ENCODE data around the gene ARHGAP27. TPM values are rescaled to one million over a fixed set of nuclear protein-coding genes. Genes with fewer than 3 reads are reported as not detected.
A peak's percentile ranks its signal among the peaks of the same experiment; 100 is the strongest.
"Not testable (repeated sequence)": the region's sequence is repeated elsewhere in the genome, so short reads cannot be mapped to it uniquely, and the experiment has no call there.

Gene ARHGAP27
- total and polyA plus RNA-seq, 9 of the 15 experiments (the other 6 are each of a cell fraction or from before 2014, with no cell fraction given): 0.04 to 4.6 (median 2.1) TPM

- H3K4me2 ChIP-seq (ENCODE audit: insufficient read depth, low read length); BruUV-seq (replicated peaks); H3K4me3 ChIP-seq; intact Hi-C loops (cut with micrococcal nuclease); DNase-seq (ENCODE audit: extremely low read depth in 1 of 4, low spot score in 3 of 4); H4K20me1 ChIP-seq (replicated peaks; ENCODE audit: control insufficient read depth, insufficient read depth, low read length); H3K27me3 ChIP-seq (ENCODE audit: control insufficient read depth in 2 of 2, insufficient read depth in 2 of 2, low read length in 2 of 2); ATAC-seq; CTCF ChIA-PET (ENCODE audit: low intra/inter-chr PET ratio); H3K9me1 ChIP-seq (ENCODE audit: control insufficient read depth, insufficient read depth, low read length); H2AFZ ChIP-seq (ENCODE audit: low read depth, low read length); H3K9me3 ChIP-seq (replicated peaks; ENCODE audit: control insufficient read depth, insufficient read depth, low read depth, low read length); H3K9ac ChIP-seq (ENCODE audit: insufficient read depth in 1 of 2, low read depth in 2 of 2, low read length in 2 of 2); H3K79me2 ChIP-seq (ENCODE audit: control insufficient read depth, insufficient read depth, low read length); FAIRE-seq; H3K36me3 ChIP-seq (ENCODE audit: control insufficient read depth, insufficient read depth, low read length); H3K27ac ChIP-seq (ENCODE audit: extremely low read depth, low read depth, low read length): not testable (repeated sequence)
- in situ Hi-C loops (cut with MboI): loop anchor here (25.0 kb wide), 1 partner anchor 1071 kb away; the partner anchor contains the start of gene LRRC37A2
- POLR2A ChIA-PET: interaction anchor here (0.5 to 0.6 kb wide), 2 partner anchors 221 to 330 kb away, joined by 3 to 4 read pairs; no protein-coding TSS in a partner anchor
- peaks cover 4 to 13% of the 10 kb centered on the region in 2 experiments; a peak in 4 of 5 replicates for H3K4me1 ChIP-seq (replicated peaks in 1 of 2; ENCODE audit: control insufficient read depth in 2 of 2, insufficient read depth in 2 of 2, low read length in 2 of 2)
- 61% methylated on average over 7 of the region's 7 CpGs for WGBS (ENCODE audit: insufficient coverage, low coverage, missing lambda C conversion rate)
These were observed 8.3 kb upstream of the ARHGAP27 start for GRCh38 chr17:45440839-45441515.

- Histone ChIP-seq H4K20me1 (replicated peaks; ENCODE audit: control insufficient read depth, insufficient read depth, low read length) (no peaks in the 10 kb centered on the region), H3K79me2 (ENCODE audit: control insufficient read depth, insufficient read depth, low read length) (no peaks in the 10 kb centered on the region), H3K36me3 (ENCODE audit: control insufficient read depth, insufficient read depth, low read length) (0 out of 3 replicates have a peak, but pooled peaks cover 4% of the 10 kb centered on the region), H3K9me3 (replicated peaks; ENCODE audit: control insufficient read depth, insufficient read depth, low read depth, low read length) (no peaks in the 10 kb centered on the region), H3K4me3 (no peak overlapping the region), H2AFZ (ENCODE audit: low read depth, low read length) (no peak overlapping the region), H3K4me1 (replicated peaks in 1 of 2; ENCODE audit: control insufficient read depth in 2 of 2, insufficient read depth in 2 of 2, low read length in 2 of 2) (peaks cover 0 to 12% of the 10 kb centered on the region in 2 experiments; a peak in 2 of 5 replicates), H3K9me1 (ENCODE audit: control insufficient read depth, insufficient read depth, low read length) (no peaks in the 10 kb centered on the region), H3K27ac (ENCODE audit: extremely low read depth, low read depth, low read length) (no peak overlapping the region), H3K4me2 (ENCODE audit: insufficient read depth, low read length) (no peak overlapping the region), H3K9ac (ENCODE audit: insufficient read depth in 1 of 2, low read depth in 2 of 2, low read length in 2 of 2) (no peak overlapping the region), H3K27me3 (ENCODE audit: control insufficient read depth in 2 of 2, insufficient read depth in 2 of 2, low read length in 2 of 2) (no peaks in the 10 kb centered on the region)
- ChIA-PET POLR2A (interaction anchor here (0.5 kb wide), 1 partner anchor 331 kb away, joined by 3 read pairs; no protein-coding TSS in a partner anchor), CTCF (ENCODE audit: low intra/inter-chr PET ratio) (no interaction called here)
- WGBS (ENCODE audit: insufficient coverage, low coverage, missing lambda C conversion rate): 45% methylated on average over 10 of the region's 10 CpGs
- ATAC-seq (peak; percentile 40; the same call in 1 of the 3 replicates), FAIRE-seq (no peak), DNase-seq (ENCODE audit: extremely low read depth in 1 of 4, low spot score in 3 of 4) (peak in 2 of 4 experiments; percentile 18 to 21)
- in situ Hi-C loops (cut with MboI): loop anchor here (25.0 kb wide), 1 partner anchor 1072 kb away; the partner anchor contains the start of gene LRRC37A2
- BruUV-seq (replicated peaks): no TSS peak
- intact Hi-C loops (cut with micrococcal nuclease): no loop called here
- no peak for TF ChIP-seq EWSR1 (IDR thresholded peaks at IDR 0.05; ENCODE audit: borderline replicate concordance, low read depth, partially characterized antibody)
- peak; percentile 60; the same call in 1 of the 2 replicates for TF ChIP-seq SMARCA5 (IDR thresholded peaks at IDR 0.05)
- TF ChIP-seq PRDM10 (IDR thresholded peaks at IDR 0.05; ENCODE audit: partially characterized antibody): peak; percentile 9
- no peak for TF ChIP-seq ZZZ3 (IDR thresholded peaks at IDR 0.05)
- TF ChIP-seq PBX2 (CRISPR knock-in tag; IDR thresholded peaks at IDR 0.05; ENCODE audit: low read depth): no peak
- TF ChIP-seq PBX2 (tag; conservative IDR thresholded peaks at IDR 0.05; ENCODE audit: low read depth): peak; percentile 46; the same call in 1 of the 2 replicates
These were observed 7.6 kb upstream of the ARHGAP27 start for GRCh38 chr17:45440161-45440778.
